HCT116 (cell line): ENCODE data around the gene SIRPA. TPM values are rescaled to one million over a fixed set of nuclear protein-coding genes. Genes with fewer than 3 reads are reported as not detected.

Experiments
- ATAC-seq: fragments of 200-7000 bp; cut with Tn5 transposase; 2 replicates; pipeline ENCODE4 v1.9.1; 2020; ENCODE audit warnings: mild to moderate bottlenecking, moderate library complexity
- BruUV-seq: library from RNA; stranded (reverse); fragments of 400-500 nt; replicated peaks from 2 replicates; lab custom pipeline; 2021; lab: Mats Ljungman, UMichigan
- CTCF ChIA-PET: fragments of 300-600 bp; sonication (Branson Sonifier 250); formaldehyde crosslinking; loops from one replicate; lab custom pipeline; 2021; ENCODE audit warnings: antibody characterized with exemption; lab: Charles Lee
- POLR2A ChIA-PET: fragments of 300-600, 350-600 bp; sonication (Branson Sonifier 250); formaldehyde crosslinking; loops from one replicate; lab custom pipeline; 2021; ENCODE audit warnings: antibody characterized with exemption; lab: Charles Lee
- RAD21 ChIA-PET, 2 experiments: fragments of 300-600 bp; sonication (Branson Sonifier 250); formaldehyde crosslinking; loops; one replicate each; lab custom pipeline; 2023; ENCODE audit warnings: low total read pairs in 2 of 2; ENCODE audit not compliant: uncharacterized antibody in 2 of 2, unreplicated experiment in 2 of 2, low non-redundant PET in 1 of 2; lab: Charles Lee
- DNase-seq: peaks from one replicate; pipeline ENCODE4 v3.0.0-alpha.2; 2010; ENCODE audit warnings: low read depth, low spot score
- H2AFZ ChIP-seq: fragments of 200-600 bp; shearing (Covaris generic), sonication (generic); 2 replicates; pipeline ENCODE4 v1.6.1; 2017; ENCODE audit warnings: low read depth, mixed run types, mixed read lengths, antibody characterized with exemption, low read length; ENCODE audit not compliant: poor library complexity, severe bottlenecking
- H3K27ac ChIP-seq: 2 replicates; pipeline ENCODE4 v1.5.1; 2012; ENCODE audit warnings: low read depth, low read length
- H3K27me3 ChIP-seq: fragments of 200-600 bp; sonication (generic); 2 replicates; pipeline ENCODE4 v1.6.1; 2016; ENCODE audit warnings: mixed run types, low read length, mixed read lengths; ENCODE audit not compliant: insufficient read depth
- H3K36me3 ChIP-seq, 2 experiments: fragments of 200-500 bp in 1 of 2; fragments of 200-600 bp in 1 of 2; sonication (Bioruptor generic) in 1 of 2; sonication (generic) in 1 of 2; 2 replicates each; pipeline versions ENCODE4 v1.5.1 to v1.6.1; 2014 to 2016; ENCODE audit warnings: low read length in 2 of 2, inconsistent platforms in 1 of 2, mixed read lengths in 1 of 2, mixed run types in 1 of 2; ENCODE audit not compliant: insufficient read depth in 2 of 2, control insufficient read depth in 1 of 2
- H3K4me1 ChIP-seq, 2 experiments: fragments of 200-600 bp in 1 of 2; sonication (generic) in 1 of 2; 2 replicates each; pipeline versions ENCODE4 v1.5.1 to v1.6.1; 2012 to 2017; ENCODE audit warnings: low read length in 2 of 2, inconsistent platforms in 1 of 2, mild to moderate bottlenecking in 1 of 2, mixed read lengths in 1 of 2, mixed run types in 1 of 2, moderate library complexity in 1 of 2; ENCODE audit not compliant: insufficient read depth in 2 of 2, control insufficient read depth in 1 of 2
- H3K4me2 ChIP-seq: fragments of 200-600 bp; sonication (generic); 2 replicates; pipeline ENCODE4 v1.6.1; 2017; ENCODE audit warnings: mixed run types, low read length, mixed read lengths
- H3K4me3 ChIP-seq, 2 experiments: fragments of 200-600 bp in 1 of 2; sonication (generic) in 1 of 2; replicated peaks in 1 of 2; 2 replicates each; pipeline ENCODE4 v1.5.1; 2011 to 2016; ENCODE audit warnings: low read length in 2 of 2, control low read depth in 1 of 2, low read depth in 1 of 2, mild to moderate bottlenecking in 1 of 2, mixed read lengths in 1 of 2, mixed run types in 1 of 2
- H3K79me2 ChIP-seq: fragments of 200-600 bp; sonication (generic); 2 replicates; pipeline ENCODE4 v1.6.1; 2017; ENCODE audit warnings: mild to moderate bottlenecking, mixed run types, low read length, moderate library complexity, mixed read lengths; ENCODE audit not compliant: insufficient read depth
- H3K9ac ChIP-seq: fragments of 200-600 bp; sonication (generic); 2 replicates; pipeline ENCODE4 v1.6.1; 2016; ENCODE audit warnings: low read length, mixed read lengths
- H3K9me2 ChIP-seq: fragments of 200-600 bp; sonication (generic), shearing (Covaris generic); 2 replicates; pipeline ENCODE4 v1.6.1; 2017; ENCODE audit warnings: mixed run types, mild to moderate bottlenecking, moderate library complexity; ENCODE audit not compliant: insufficient read depth
- H3K9me3 ChIP-seq, 2 experiments: fragments of 200-500 bp in 1 of 2; fragments of 200-600 bp in 1 of 2; sonication (Bioruptor generic) in 1 of 2; sonication (generic) in 1 of 2; 2 replicates each; pipeline ENCODE4 v1.6.1; 2014 to 2017; ENCODE audit warnings: low read length in 2 of 2, mixed read lengths in 2 of 2, inconsistent platforms in 1 of 2, low read depth in 1 of 2, mild to moderate bottlenecking in 1 of 2, mixed run types in 1 of 2, moderate library complexity in 1 of 2; ENCODE audit not compliant: control insufficient read depth in 1 of 2, insufficient read depth in 1 of 2
- H4K20me1 ChIP-seq: fragments of 200-600 bp; sonication (generic), shearing (Covaris generic); 2 replicates; pipeline ENCODE4 v1.6.1; 2017; ENCODE audit warnings: mixed run types, mild to moderate bottlenecking, moderate library complexity; ENCODE audit not compliant: insufficient read depth
- ATF3 ChIP-seq: IDR thresholded peaks from 2 replicates; pipeline ENCODE4 v1.6.1; 2012
- CTCF ChIP-seq, 3 experiments: fragments of 200-600 bp in 1 of 3; sonication (generic) in 1 of 3; IDR thresholded peaks in 2 of 3; conservative IDR thresholded peaks in 1 of 3; 2 replicates each; pipeline ENCODE4 v1.5.1; 2012 to 2017; ENCODE audit warnings: low read depth in 2 of 3, low read length in 2 of 3, antibody characterized with exemption in 1 of 3, borderline replicate concordance in 1 of 3, control low read depth in 1 of 3, mild to moderate bottlenecking in 1 of 3, mixed read lengths in 1 of 3, mixed run types in 1 of 3, moderate library complexity in 1 of 3; ENCODE audit not compliant: insufficient read depth in 1 of 3
- ELF1 ChIP-seq: IDR thresholded peaks from 2 replicates; pipeline ENCODE4 v1.6.1; 2012; ENCODE audit warnings: low read depth, borderline replicate concordance
- EZH2 ChIP-seq: fragments of 200-600 bp; sonication (generic); IDR thresholded peaks from 2 replicates; pipeline ENCODE4 v1.6.1; 2017; ENCODE audit warnings: antibody characterized with exemption, mixed run types
- EZH2phosphoT487 ChIP-seq: fragments of 200-600 bp; IDR thresholded peaks from 2 replicates; pipeline ENCODE4 v1.6.1; 2018; ENCODE audit warnings: antibody characterized with exemption, borderline replicate concordance
- FOSL1 ChIP-seq: IDR thresholded peaks from 2 replicates; pipeline ENCODE4 v1.6.1; 2012; ENCODE audit warnings: low read depth
- JUND ChIP-seq: IDR thresholded peaks from 2 replicates; pipeline ENCODE4 v1.6.1; 2012
- POLR2AphosphoS5 ChIP-seq: IDR thresholded peaks from 2 replicates; pipeline ENCODE4 v1.6.1; 2011; ENCODE audit warnings: mild to moderate bottlenecking, low read depth, low read length, moderate library complexity
- RAD21 ChIP-seq: IDR thresholded peaks from 2 replicates; pipeline ENCODE4 v1.6.1; 2012; ENCODE audit warnings: low read depth, mild to moderate bottlenecking
- REST ChIP-seq: IDR thresholded peaks from 2 replicates; pipeline ENCODE4 v1.6.1; 2012; ENCODE audit warnings: low read depth
- SP1 ChIP-seq: IDR thresholded peaks from 2 replicates; pipeline ENCODE4 v1.6.1; 2012; ENCODE audit warnings: low read depth
- SRF ChIP-seq: IDR thresholded peaks from 2 replicates; pipeline ENCODE4 v1.6.1; 2012; ENCODE audit warnings: low read depth
- TCF7L2 ChIP-seq: IDR thresholded peaks from 2 replicates; pipeline ENCODE4 v1.7.0; 2011; ENCODE audit warnings: borderline replicate concordance, inconsistent platforms; ENCODE audit not compliant: insufficient read depth, insufficient read length; ENCODE audit errors: extremely low read depth
- YY1 ChIP-seq: IDR thresholded peaks from 2 replicates; pipeline ENCODE4 v1.6.1; 2011; ENCODE audit warnings: low read length, low read depth, moderate library complexity, mild to moderate bottlenecking; ENCODE audit not compliant: insufficient replicate concordance; ENCODE audit errors: extremely low read depth
- ZFX ChIP-seq: fragments of 450-650 bp; IDR thresholded peaks from 2 replicates; pipeline ENCODE4 v1.6.1; 2017
- ZNF274 ChIP-seq: fragments of 200-500 bp; sonication (Bioruptor generic); IDR thresholded peaks from 2 replicates; pipeline ENCODE4 v1.6.1; 2014; ENCODE audit warnings: mild to moderate bottlenecking, low read depth, low read length, inconsistent platforms
- intact Hi-C: fragments of 100-400 bp; cut with micrococcal nuclease; formaldehyde crosslinking; loops from 2 replicates; pipeline ENCODE4 v1.10.0; 2022
- total RNA-seq: library from RNA; stranded (reverse); gene quantifications from one replicate; pipeline ENCODE4 v1.2.1, GENCODE V29; 2021; ENCODE audit not compliant: unreplicated experiment
- TF ChIP-seq, protein P1 (sequence below): IDR thresholded peaks from 2 replicates; pipeline ENCODE4 v1.6.1; 2012

SIRPA gene
- total RNA-seq, 1 experiment from 2014 or later: 15.3 TPM

DNA sequence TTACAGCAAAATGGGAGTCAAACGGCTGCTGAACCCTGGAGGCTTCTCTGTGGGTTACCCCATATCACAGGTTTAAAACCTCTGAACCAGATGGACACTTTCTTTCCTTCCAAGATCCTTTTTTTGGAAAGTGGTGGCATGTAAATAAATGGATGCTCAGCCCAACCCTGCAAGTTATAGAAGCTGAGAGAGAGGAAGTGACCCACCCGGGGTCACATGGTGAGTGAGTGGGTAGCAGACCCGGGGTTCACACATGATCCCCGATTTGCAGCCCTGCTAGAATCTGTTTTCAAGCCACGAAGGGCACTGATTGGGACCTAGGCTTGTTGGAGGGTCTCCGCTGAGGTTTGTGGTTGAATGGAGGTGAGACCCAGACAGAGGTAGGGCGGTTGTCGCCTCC, 32.0 kb downstream of the SIRPA start:
- H3K9ac ChIP-seq: no peak overlapping the region
- H3K27me3 ChIP-seq: no peaks in the 10 kb centered on the region
- H3K79me2 ChIP-seq: no peaks in the 10 kb centered on the region
- no peak for ATAC-seq
- no peak overlapping the region for H3K27ac ChIP-seq
- ChIA-PET CTCF (no interaction called here), RAD21 (no interaction called here), POLR2A (no interaction called here)
- no peak overlapping the region for H3K4me2 ChIP-seq
- H3K4me1 ChIP-seq: no peaks in the 10 kb centered on the region
- TF ChIP-seq ELF1: no peak
- TF ChIP-seq ZNF274: no peak
- no peak for TF ChIP-seq YY1
- no peak for TF ChIP-seq JUND
- no peak for TF ChIP-seq SRF
- TF ChIP-seq EZH2: no peak
- no peak for TF ChIP-seq REST
- TF ChIP-seq, all 23 proteins: peak for 0
- no TSS peak for BruUV-seq
- Histone ChIP-seq H3K9me2 (no peaks in the 10 kb centered on the region), H2AFZ (no peak overlapping the region), H3K4me3 (no peak overlapping the region), H3K36me3 (no peaks in the 10 kb centered on the region), H4K20me1 (no peaks in the 10 kb centered on the region), H3K9me3 (no peaks in the 10 kb centered on the region)
- no peak for DNase-seq
- intact Hi-C loops: no loop called here

GRCh38 chr20:1928154-1928553, 32.9 kb downstream of the SIRPA start:
- ATAC-seq: no peak
- intact Hi-C loops: no loop called here
- Histone ChIP-seq H3K9me3 (no peaks in the 10 kb centered on the region), H3K36me3 (no peaks in the 10 kb centered on the region), H3K9me2 (no peaks in the 10 kb centered on the region), H3K27me3 (no peaks in the 10 kb centered on the region), H2AFZ (no peak overlapping the region), H3K79me2 (no peaks in the 10 kb centered on the region), H3K4me2 (no peak overlapping the region), H3K27ac (no peak overlapping the region), H3K9ac (no peak overlapping the region), H4K20me1 (no peaks in the 10 kb centered on the region), H3K4me3 (no peak overlapping the region), H3K4me1 (no peaks in the 10 kb centered on the region)
- POLR2A ChIA-PET: no interaction called here
- CTCF ChIA-PET: no interaction called here
- no peak for DNase-seq
- RAD21 ChIA-PET: no interaction called here
- no TSS peak for BruUV-seq
- no peak for TF ChIP-seq ATF3
- TF ChIP-seq RAD21: no peak
- TF ChIP-seq, protein P1, sequence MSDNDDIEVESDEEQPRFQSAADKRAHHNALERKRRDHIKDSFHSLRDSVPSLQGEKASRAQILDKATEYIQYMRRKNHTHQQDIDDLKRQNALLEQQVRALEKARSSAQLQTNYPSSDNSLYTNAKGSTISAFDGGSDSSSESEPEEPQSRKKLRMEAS: no peak
- TF ChIP-seq FOSL1: no peak
- TF ChIP-seq JUND: no peak
- no peak for TF ChIP-seq EZH2phosphoT487
- no peak for TF ChIP-seq ZFX
- no peak for TF ChIP-seq EZH2
- no peak for TF ChIP-seq POLR2AphosphoS5
- no peak for TF ChIP-seq SP1
- TF ChIP-seq CTCF (IDR thresholded peaks at IDR 0.05 in 2 of 3, conservative IDR thresholded peaks at IDR 0.05 in 1 of 3; ENCODE audit: borderline replicate concordance in 1 of 3, insufficient read depth in 1 of 3, low read depth in 2 of 3, low read length in 2 of 3): no peak
- no peak for TF ChIP-seq SRF
- TF ChIP-seq TCF7L2: no peak
